Cardiac muscle cell (in vitro differentiated cells and primary cell): ENCODE measurements around the gene TAS2R31. TPM values are rescaled to one million over a fixed set of nuclear protein-coding genes. Genes with fewer than 3 reads are reported as not detected.
"Not testable (repeated sequence)": the region's sequence is repeated elsewhere in the genome, so short reads cannot be mapped to it uniquely, and the experiment has no call there.

Experiments
- DNase-seq, 2 donors: peaks; one replicate each; pipeline versions ENCODE4 v3.0.0 to v3.0.0-alpha.2; 2010 to 2017; ENCODE audit warnings: low read depth in 1 of 2, low spot score in 1 of 2
- H3K27ac ChIP-seq: fragments of 200-600 bp; sonication (generic); 2 replicates; pipeline ENCODE4 v1.5.1; 2016
- H3K27me3 ChIP-seq: fragments of 200-600 bp; sonication (generic); 2 replicates; pipeline ENCODE4 v1.6.0; 2016; ENCODE audit warnings: control low read depth
- H3K36me3 ChIP-seq: fragments of 200-600 bp; sonication (generic); 2 replicates; pipeline ENCODE4 v1.5.1; 2016; ENCODE audit warnings: control low read depth
- H3K4me1 ChIP-seq: fragments of 200-600 bp; sonication (generic); 2 replicates; pipeline ENCODE4 v1.8.1; 2017; ENCODE audit warnings: low read depth, mild to moderate bottlenecking, mixed run types
- H3K4me3 ChIP-seq: fragments of 200-600 bp; sonication (generic); 2 replicates; pipeline ENCODE4 v1.5.1; 2016; ENCODE audit warnings: mild to moderate bottlenecking
- H3K9me3 ChIP-seq: fragments of 200-600 bp; sonication (generic); 2 replicates; pipeline ENCODE4 v1.5.1; 2017; ENCODE audit warnings: low read depth, mild to moderate bottlenecking, control low read depth
- CTCF ChIP-seq: IDR thresholded peaks from 2 replicates; pipeline ENCODE4 v1.5.1; 2012; ENCODE audit warnings: low read depth, mild to moderate bottlenecking, low read length
- polyA plus RNA-seq: library from polyadenylated mRNA; unstranded; fragments of >200 nt; fragmentation: Nextera tagmentation; extraction: Ambion mirVana; gene quantifications from 2 replicates; pipeline ENCODE4 v1.2.1, GENCODE V29; 2016
- total RNA-seq: library from RNA; depleted of rRNA; stranded (reverse); fragments of >200 nt; gene quantifications from 2 replicates; pipeline ENCODE4 v1.2.3, GENCODE V29; 2016

TAS2R31 gene
- total and polyA plus RNA-seq, 2 experiments from 2014 or later = 0.29 to 3.0 TPM

GRCh38 chr12:11040162-11040561 lies 9.0 kb upstream of the TAS2R31 start:
- TF ChIP-seq CTCF = no peak
- no peak overlapping the region for H3K4me3 ChIP-seq
- H3K36me3 ChIP-seq = peaks cover 3% of the 10 kb centered on the region
- H3K27ac ChIP-seq = no peak overlapping the region
- DNase-seq = no peak
- no peaks in the 10 kb centered on the region for H3K4me1 ChIP-seq
- no peaks in the 10 kb centered on the region for H3K9me3 ChIP-seq
- no peaks in the 10 kb centered on the region for H3K27me3 ChIP-seq

GRCh38 chr12:11039171-11039570 lies 8.0 kb upstream of the TAS2R31 start:
- peaks cover 3% of the 10 kb centered on the region for H3K36me3 ChIP-seq
- DNase-seq = no peak

GRCh38 chr12:11033959-11034358 lies 2.8 kb upstream of the TAS2R31 start:
- H3K4me3 ChIP-seq, H3K27ac ChIP-seq, DNase-seq, H3K27me3 ChIP-seq, H3K4me1 ChIP-seq, H3K9me3 ChIP-seq, H3K36me3 ChIP-seq: not testable (repeated sequence)

More at GRCh38 chr12:11039171-11039570, 8.0 kb upstream of the TAS2R31 start:
- Histone ChIP-seq H3K27me3 (no peaks in the 10 kb centered on the region), H3K4me1 (no peaks in the 10 kb centered on the region), H3K9me3 (no peaks in the 10 kb centered on the region), H3K27ac (no peak overlapping the region), H3K4me3 (no peak overlapping the region)
- no peak for TF ChIP-seq CTCF

- no peak overlapping the region for H3K4me3 ChIP-seq
- H3K27me3 ChIP-seq = no peaks in the 10 kb centered on the region
- no peaks in the 10 kb centered on the region for H3K36me3 ChIP-seq
- H3K4me1 ChIP-seq = no peaks in the 10 kb centered on the region
- peak; percentile 25 for TF ChIP-seq CTCF
- H3K9me3 ChIP-seq = no peaks in the 10 kb centered on the region
- H3K27ac ChIP-seq = no peak overlapping the region
- no peak for DNase-seq
Observed at GRCh38 chr12:11026118-11026517, 5.1 kb downstream of the TAS2R31 start.

- Histone ChIP-seq H3K9me3 (no peaks in the 10 kb centered on the region), H3K4me1 (no peaks in the 10 kb centered on the region), H3K27me3 (no peaks in the 10 kb centered on the region), H3K27ac (no peak overlapping the region), H3K36me3 (no peaks in the 10 kb centered on the region), H3K4me3 (no peak overlapping the region)
- no peak for DNase-seq
- no peak for TF ChIP-seq CTCF
Observed at GRCh38 chr12:11023387-11023786, 7.8 kb downstream of the TAS2R31 start.

- TF ChIP-seq CTCF = no peak
- no peak for DNase-seq
- Histone ChIP-seq H3K27ac (no peak within 1 kb of the TSS), H3K4me3 (no peak within 1 kb of the TSS), H3K27me3 (no peaks in the 10 kb centered on the region), H3K36me3 (no peaks in the 10 kb centered on the region), H3K4me1 (no peaks in the 10 kb centered on the region), H3K9me3 (no peaks in the 10 kb centered on the region)
Observed at GRCh38 chr12:11022520-11022919, 8.7 kb downstream of the TAS2R31 start, which contains the start of gene TAS2R19. TSS of gene TAS2R19 (minus strand) at chr12:11022620. CDS start at chr12:11022571, 49 bp downstream.
